Astrocyte of the hippocampus (primary cell): ENCODE data around the gene USP46.

Experiments used
- DNase-seq: peaks from one replicate; pipeline ENCODE4 v3.0.0; 2011; ENCODE audit warnings: low read depth, low spot score

Gene USP46

DNA sequence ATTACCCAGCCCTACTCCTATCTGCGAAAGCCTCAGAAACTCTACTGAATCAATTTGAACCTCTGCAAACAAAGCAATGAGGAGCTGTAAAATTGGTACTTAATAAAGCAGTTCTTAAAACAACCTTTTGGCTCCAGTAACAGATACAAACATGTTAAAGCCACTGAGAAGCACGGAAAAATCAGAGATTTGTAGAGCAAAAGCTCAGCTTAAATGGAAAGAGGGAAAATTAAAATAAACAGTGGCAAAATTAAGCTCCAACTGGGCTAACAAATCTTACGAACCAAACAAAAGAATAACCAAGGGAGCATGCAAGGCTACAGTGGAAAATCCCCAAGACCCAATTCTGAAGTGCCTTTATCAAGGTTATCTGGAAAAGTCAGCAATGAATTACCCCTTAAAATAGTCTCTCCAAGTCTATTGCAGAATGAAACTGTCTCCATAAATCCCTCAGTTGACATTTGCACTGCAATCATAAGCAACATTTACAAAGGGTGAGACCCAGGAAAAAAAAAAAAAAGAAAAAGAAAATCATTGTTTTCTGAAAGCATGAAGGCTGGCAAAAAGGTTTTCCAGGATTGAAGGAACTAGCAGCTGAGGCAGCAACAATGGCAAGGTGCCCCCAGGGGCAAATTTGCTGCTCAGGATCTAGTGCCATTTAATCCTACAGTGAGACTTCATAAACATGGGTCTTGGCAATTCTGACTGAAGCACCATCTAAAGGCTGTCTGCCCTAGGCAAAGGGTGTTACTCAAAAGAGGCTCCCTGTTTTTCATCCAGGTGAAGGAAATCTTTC, 40.1 kb downstream of the USP46 start:
- no peak for DNase-seq

DNA sequence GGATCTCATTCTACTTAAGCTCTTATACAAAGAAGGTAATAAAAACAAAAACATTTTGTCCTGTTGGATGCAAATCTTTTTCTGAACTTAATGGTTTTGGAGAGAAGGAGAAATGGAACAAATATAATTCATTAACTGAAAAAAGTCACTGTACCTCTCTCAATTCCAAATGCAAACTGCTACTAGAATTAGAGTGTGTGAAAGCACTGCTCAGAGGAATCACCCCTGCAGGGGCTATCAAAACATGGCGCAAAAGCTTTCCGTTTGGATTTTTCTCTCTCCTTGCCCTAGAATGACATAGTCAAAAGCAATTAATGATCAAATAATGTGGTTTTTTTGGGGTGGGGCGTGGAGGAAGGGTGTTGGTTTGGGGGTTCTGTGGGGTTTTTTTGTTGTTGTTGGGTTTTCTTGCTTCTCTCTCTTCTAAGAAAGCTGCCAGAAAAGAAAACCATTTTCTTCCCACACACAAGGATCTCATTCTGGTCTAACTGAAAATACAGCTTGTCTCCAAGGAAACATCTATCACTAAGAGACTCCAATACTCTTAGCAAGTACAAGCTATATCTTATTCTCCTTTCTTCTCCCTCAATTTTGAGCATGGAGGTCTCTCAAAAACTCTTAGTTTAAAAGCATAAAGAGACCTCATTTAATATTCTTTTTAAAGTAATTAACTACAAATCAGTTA, 41.6 kb downstream of the USP46 start:
- no peak for DNase-seq

DNA sequence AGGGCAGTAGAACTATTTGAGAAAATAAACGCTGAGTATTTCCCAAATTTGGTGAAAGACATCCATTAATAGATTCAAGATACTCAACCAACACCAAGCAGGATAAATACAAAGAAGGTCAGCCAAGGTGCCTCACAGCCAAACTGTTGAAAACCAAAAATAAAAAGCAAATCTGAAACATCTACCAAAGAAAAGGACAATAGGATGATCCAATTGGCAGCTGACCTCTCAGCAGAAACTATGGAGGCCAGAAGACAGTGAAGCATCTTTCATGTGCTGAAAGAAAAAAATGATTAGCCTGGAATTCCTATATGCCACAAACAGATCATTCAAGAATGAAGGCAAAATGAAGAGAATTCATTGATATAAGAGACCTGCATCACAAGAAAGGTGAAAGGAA, 44.9 kb downstream of the USP46 start:
- no peak for DNase-seq

DNA sequence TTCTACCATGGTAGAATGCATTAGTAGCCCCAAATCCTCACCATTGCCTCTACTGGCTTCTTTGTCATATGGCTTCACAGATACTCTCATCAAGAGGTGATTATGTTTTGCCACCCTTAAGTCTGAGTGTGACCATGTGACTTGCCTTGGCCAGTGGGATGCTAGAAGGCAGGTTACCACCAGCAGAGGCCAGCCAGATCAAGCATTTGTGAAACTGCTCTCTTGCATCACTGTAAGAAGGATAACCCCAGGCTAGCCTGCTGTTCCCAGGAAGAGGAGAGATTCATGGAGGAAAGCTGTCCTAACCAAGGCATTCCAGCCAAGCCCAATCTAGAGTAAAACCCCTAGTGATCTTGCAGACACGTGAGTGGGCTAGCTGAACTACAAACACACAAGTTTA, 46.8 kb downstream of the USP46 start:
- no peak for DNase-seq

DNA sequence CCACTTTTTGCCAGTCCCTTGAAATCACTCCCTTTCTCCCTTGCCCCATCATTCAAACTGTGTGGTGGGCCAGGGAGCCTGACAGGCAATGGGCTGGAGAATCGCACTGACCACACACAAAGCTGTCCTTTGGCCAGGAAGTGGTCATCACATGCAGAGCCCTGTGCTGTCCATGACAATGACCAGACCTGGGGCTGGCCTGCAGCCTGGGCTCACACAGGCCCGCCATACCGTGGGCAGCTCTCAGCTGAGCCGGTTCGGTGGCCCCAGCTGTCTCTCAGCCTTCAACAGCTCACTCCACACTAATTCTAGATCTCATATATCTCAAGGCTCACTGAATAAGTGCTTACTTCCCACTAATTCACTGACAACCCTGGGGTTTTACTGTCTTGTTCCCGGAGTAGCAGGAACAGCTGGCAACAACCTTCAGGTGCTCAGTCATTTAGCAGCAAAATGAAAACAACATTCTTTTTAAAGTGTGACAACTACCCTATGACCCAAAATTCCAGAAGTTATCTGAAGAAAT, 48.0 kb downstream of the USP46 start:
- no peak for DNase-seq

DNA sequence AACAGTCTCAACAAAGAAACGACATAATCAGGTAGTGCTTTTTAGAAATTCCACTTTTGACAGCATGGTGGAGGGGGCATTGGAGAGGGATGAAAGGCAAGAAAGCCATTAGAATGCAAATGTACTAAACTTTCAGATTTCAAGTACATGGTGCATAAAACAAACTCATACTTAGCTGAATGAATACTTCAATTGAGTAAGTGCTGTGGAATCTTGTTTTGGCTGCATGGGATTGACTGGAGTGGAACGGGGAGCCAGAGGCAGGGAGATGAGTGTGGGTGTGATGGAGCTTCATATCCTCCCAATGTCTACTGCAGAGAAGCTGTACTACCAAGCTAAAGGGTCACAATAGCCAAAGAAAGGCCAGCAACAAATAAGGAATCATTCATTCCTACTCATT, 52.4 kb downstream of the USP46 start:
- DNase-seq, result peak; percentile 62

DNA sequence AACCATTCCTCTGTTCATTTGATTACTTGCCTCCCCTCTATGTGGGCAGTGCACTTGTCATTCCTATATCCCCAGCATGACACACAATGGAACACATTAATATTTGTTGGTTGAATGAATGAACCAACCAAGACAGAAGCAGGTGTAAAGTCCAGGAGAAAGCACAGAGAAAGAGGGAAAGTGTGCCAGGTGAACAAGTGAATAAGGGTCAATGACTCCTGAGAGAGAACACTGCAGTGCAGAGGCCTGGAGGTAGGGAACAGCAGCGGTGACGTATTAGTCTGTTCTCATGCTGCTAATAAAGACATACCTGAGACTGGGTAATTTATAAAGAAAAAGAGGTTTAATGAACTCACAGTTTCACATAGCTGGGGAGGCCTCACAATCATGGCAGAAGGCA, 53.1 kb downstream of the USP46 start:
- DNase-seq, result no peak

DNA sequence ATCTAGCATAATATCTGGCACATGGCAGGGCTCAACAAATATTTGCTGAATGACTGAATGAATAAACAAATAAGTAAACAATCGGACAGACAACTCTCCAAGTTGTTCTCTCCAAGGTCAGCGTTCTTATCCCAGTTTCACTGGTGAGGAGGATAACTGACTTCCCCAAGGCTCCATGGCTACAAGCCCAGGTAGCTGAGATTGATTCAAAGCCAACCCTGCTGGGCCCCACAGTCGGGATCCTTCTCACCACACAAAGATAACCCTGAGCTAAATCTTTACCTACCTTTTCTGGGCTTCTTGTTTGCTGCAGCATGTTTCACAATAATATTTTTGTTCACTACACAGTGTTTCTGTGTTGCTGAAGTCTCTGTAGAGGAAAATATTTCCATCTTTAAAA, 54.9 kb downstream of the USP46 start:
- peak; percentile 22 for DNase-seq

DNA sequence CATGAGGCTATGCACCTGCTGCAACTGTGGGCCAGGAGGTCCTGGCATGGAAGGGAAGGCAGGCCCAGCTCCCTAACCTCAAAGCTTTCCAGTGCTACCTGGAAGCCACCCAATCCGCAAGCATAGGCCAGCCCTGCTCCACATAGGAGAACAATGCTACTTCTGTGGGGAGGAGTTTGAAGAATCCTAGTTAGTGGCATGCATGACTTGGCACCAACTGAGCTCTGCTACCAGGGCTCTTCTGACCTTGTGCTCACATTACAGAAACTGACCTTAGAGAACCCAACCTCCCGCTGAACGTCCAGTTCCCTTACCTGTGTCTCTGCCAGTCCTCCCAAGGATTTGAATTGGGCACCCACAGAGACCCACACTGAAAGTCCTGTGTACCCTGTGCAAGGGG, 58.8 kb downstream of the USP46 start:
- peak; percentile 6 for DNase-seq

DNA sequence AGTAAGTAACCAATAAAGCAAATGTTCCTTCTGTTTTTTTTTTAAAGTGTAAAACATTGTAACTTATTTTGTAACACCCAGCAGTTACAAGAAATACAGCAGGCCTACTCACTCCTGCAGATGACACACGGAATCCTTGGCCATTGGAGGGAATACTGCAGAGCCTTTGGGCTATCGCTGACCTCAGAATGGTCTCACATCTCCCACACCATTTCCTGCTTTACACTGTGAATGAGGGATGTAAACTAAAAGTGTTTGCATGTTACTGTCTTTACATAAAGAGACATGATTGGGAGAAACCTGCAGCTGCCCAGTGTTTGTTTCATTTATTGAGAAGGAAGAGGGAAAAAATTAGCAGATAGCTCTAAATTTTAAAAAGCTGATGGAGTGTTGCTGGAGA, 64.1 kb downstream of the USP46 start:
- DNase-seq, result no peak

DNA sequence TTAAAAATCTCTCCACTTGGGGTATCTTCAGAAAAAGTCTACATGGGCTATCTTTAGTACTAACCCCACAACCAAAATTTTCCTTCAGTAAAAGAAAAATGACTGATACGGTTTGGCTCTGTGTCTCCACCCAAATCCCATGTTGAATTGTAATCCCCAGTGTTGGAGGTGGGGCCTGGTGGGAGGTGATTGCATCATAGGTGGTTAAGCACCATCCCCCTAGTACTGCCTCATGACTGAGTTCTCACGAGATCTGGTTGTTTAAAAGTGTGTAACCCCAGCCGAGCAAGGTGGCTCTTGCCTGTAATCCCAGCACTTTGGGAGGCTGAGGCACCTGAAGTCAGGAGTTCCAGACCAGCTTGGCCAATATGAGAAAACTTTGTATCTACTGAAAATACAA, 66.8 kb downstream of the USP46 start:
- no peak for DNase-seq

DNA sequence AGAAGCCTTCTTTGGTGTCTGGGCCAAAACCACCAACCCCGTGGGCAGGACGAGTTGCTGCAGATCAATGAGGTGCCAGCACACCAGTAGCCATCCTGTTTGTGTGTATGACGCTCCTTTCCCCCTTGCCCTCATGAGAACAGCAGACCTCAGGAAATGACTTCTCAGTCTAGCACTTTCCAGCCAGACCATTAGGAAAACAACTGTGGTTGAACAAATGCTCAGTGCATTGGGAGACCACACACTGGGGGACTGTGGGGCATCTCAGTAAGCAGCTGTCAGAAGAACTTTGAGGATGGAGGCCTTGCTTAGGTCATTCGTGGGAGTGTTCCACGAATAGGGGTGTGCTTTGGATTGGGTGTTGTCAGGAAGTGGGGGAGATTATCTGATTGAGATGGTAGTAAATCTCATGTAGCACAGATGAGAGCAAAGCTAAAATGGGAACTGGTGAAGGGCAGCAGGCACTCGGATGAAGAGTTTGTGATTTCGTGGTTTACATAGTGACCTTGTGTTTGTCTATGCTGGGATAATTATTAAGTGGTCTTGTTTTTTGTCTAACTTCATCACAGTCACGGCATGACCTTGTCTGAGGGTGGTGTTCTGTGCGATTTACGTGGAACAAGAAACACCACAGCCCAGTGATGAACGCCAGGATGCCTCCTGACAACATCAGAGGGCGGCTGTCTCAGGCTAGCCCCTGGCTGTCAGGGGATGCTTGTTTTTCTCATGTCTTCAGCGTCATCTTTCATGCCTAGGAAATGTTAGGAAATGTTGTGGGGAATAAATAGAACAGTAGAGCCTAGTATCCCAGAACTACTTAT, 70.1 kb downstream of the USP46 start:
- peak; percentile 88 for DNase-seq

DNA sequence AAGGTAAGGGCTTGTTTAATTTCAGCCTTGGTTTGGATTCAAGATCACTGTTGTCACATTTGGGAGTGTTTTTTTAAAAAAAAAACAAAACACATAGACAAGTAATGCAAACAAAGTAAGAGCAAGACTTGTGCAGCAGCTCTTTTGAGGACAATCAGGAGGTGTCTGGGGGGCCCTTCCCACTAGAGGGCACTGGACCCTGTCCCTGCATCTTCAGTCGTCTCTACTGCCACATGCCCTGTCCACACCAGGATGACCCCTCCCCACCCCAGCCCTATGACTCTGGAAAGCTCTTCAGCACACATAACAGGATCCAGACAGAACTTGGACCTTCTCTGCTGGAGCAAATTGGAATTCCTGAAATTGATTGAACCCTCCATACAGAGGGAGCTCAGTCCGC, 71.0 kb downstream of the USP46 start:
- DNase-seq, result peak; percentile 33

DNA sequence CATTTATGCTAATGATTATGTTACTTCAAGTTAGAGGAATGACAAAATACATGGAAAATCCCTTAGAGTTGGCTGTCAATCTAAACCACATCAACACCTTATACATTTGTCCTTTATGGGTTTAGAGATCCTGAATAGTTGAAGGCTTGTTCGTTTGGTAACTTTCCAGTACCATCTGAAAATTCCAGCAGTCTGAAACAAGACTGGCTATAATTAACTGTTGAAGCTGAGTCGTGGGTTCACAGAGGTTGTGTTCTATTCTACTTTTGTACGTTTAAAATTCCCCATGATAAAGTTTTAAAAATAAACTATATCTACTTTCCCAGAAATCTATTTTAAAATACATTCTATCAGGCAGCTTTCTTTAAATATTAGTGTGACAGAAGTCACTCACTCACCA, 73.0 kb downstream of the USP46 start:
- peak; percentile 37 for DNase-seq

DNA sequence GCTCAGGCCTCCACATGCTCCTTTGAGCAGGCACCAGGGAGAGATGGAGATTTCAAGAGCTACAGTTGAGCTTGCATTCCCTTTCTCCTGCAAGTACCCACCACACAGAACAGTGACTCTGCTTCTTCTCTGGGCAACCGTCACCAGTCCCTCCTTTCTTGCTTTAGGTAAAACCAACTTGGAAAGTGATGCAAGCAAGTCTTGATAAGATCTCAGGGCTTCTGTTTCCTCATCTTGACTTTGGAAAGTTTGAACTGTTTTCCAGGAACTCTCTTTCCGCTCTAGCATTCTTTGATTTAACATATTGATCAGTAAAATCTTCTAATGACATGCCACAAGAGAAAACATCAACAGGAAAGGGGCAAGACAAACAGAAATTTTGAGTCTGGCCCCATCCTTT, 73.7 kb downstream of the USP46 start:
- DNase-seq, result no peak

DNA sequence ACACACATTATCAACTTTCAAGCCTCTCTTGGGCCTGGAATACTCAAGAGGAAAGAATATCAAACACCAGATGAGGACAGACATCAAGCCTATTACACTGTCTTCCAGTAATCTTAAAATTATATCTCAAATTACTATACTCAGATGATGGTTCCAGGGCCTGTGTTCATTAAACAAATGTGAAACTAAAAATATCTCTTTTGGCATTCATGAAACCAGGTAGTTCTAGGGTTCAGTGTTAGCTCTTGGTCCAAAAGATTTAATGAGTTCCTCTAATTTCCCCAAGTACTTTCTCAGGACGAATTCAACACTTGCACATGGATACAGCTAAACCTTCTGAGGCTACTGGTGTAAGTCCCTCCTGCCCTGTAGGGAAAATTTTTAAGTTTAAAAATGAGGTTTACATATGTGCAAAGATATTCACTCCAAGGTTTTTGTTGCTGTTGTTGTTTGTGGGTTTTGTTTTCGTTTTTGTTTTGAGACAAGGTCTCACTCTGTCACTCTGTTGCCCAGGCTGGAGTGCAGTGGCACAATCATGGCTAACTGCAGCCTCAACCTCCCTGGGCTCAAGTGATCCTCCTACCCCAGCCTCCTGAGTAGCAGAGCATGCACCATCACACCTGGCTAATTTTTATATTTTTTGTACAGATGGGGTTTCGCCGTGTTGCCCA, 79.4 kb downstream of the USP46 start:
- no peak for DNase-seq

DNA sequence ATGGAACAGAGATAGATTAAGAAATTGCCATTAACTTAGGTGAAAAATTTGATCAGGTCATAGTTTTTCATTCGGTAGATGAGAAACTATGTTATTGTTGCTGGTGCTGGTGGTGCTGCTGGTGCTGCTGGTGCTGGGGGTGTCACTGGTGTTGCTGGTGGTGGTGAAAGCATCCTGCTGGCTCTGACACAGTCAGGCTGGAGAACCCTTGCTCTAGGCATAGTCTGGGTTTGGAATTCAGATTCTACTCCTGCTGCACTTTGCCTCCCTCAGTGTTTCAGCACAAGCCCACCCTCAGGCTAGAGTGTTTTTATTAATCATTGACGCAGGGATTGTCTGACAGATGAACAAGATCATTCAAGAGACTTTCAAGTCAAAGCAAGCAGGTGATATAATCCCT, 80.2 kb downstream of the USP46 start:
- no peak for DNase-seq

DNA sequence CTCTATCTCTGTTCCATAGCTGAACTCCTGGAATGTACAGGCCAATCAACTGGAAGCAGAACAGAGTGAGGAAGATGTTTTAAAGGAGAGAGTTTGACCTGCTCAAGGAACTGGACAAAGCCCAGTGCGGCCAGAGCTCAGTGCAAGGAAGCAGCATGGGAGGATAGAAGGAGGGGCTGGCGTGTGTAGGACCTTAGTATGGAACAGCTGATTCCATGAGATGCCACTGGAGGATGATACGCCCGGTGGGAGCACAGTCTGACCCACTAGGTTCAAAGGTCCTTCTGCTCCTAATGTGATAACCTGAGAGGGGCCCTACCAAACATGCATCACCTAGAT, 81.5 kb downstream of the USP46 start:
- DNase-seq, result no peak

DNA sequence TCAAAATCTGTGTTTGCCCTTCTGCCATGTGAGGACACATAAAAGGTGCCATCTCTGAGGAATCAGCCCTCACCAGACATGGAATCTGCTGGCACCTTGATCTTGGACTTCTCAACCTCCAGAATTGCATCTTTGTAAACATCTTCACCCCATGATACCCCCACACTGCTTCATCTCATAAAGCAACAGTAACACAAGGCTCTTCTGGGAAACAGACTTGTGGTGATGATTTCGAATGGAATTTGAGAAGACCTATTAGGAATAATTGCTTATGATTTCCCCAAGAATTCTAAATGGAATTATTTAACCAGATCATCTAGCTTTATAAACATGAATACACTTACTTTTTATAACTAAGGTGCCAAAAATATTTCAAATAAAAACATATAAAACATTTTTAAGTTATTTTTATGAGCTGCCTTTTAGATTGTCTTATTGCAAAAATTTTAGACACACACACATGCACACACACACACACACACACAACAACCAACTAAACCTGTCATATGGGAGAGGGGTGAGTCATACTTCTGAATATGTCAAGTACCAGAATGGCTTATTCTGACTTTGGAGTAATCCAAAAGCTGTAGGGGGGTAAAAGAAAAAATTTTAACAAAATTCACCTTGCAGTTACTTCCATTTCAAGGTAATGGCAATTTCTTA, 82.0 kb downstream of the USP46 start:
- DNase-seq, result peak; percentile 29

DNA sequence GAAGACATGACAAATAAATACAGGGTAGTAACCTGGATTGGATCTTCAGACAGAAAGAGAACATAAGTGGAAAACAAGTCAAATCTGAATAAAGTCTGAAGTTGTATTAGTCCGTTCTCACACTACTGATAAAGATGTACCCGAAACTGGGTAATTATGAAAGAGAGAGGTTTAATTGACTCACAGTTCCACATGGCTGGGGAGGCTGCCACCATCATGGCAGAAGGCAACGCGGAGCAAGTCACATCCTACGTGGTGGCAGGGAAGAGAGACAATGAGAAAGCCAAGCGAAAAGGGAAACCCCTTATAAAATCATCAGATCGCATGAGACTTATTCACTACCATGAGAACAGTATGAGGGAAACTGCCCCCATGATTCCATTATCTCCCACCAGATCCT, 82.8 kb downstream of the USP46 start:
- no peak for DNase-seq

DNA sequence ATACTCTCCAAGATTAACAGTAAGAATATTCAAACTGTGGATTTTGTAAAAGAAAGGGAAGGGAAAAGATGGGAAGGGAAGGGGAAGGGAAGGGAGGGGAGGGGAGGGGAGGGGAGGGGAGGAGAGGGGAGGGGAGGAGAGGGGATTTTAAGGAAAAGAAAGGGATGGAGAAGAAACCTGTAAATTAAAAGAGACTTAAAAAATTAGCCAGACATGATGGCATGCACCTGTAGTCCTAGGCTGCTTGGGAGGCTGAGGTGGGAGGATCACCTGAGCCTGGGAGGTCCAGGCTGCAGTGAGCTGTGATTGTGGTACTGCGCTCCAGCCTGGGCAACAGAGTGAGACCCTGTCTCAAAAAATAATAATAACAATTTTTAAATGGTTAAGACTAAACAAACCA, 83.7 kb downstream of the USP46 start:
- no peak for DNase-seq
